T-helper 2 cell treated with Interferon-gamma antibody and Interleukin-4, amounts not matched to agents 5 μg/mL and 100 μg/mL, for 36 hours (primary cell): ENCODE data around the gene ARID3B.
"Not testable (repeated sequence)": the region's sequence is repeated elsewhere in the genome, so short reads cannot be mapped to it uniquely, and the experiment has no call there.

ENCODE experiments used
- DNase-seq: peaks from one replicate; pipeline ENCODE4 v3.0.0; 2021; ENCODE audit warnings: low spot score
- H3K27ac Mint-ChIP-seq: one replicate; pipeline ENCODE4 v1.8.0; 2021; ENCODE audit warnings: mild to moderate bottlenecking, mixed read lengths
- H3K27me3 Mint-ChIP-seq: one replicate; pipeline ENCODE4 v1.8.0; 2021; ENCODE audit warnings: low read depth, mixed read lengths
- H3K36me3 Mint-ChIP-seq: one replicate; pipeline ENCODE4 v1.8.0; 2021; ENCODE audit warnings: low read depth, mixed read lengths
- H3K4me1 Mint-ChIP-seq: one replicate; pipeline ENCODE4 v1.8.0; 2021; ENCODE audit warnings: low read depth, mixed read lengths
- H3K4me3 Mint-ChIP-seq: one replicate; pipeline ENCODE4 v1.8.0; 2022; ENCODE audit warnings: mild to moderate bottlenecking, moderate library complexity, mixed read lengths
- H3K9me3 Mint-ChIP-seq: one replicate; pipeline ENCODE4 v1.8.0; 2021; ENCODE audit warnings: mixed read lengths

Gene ARID3B, protein sequence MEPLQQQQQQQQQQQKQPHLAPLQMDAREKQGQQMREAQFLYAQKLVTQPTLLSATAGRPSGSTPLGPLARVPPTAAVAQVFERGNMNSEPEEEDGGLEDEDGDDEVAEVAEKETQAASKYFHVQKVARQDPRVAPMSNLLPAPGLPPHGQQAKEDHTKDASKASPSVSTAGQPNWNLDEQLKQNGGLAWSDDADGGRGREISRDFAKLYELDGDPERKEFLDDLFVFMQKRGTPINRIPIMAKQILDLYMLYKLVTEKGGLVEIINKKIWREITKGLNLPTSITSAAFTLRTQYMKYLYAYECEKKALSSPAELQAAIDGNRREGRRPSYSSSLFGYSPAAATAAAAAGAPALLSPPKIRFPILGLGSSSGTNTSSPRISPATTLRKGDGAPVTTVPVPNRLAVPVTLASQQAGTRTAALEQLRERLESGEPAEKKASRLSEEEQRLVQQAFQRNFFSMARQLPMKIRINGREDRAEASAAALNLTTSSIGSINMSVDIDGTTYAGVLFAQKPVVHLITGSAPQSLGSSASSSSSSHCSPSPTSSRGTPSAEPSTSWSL

GRCh38 chr15:74540761-74541493 lies at the start of gene ARID3B:
ARID3B (plus strand) TSS chr15:74541220; CDS start chr15:74543937, 2,717 bp downstream.
- no peaks in the 10 kb centered on the region for H3K27me3 Mint-ChIP-seq
- peaks cover 30% of the 10 kb centered on the region for H3K36me3 Mint-ChIP-seq
- peak within 1 kb of the TSS; percentile 99 for H3K27ac Mint-ChIP-seq
- DNase-seq = peak; percentile 94
- H3K4me3 Mint-ChIP-seq = peak within 1 kb of the TSS; percentile 97
- peaks cover 42% of the 10 kb centered on the region for H3K4me1 Mint-ChIP-seq
- H3K9me3 Mint-ChIP-seq = no peaks in the 10 kb centered on the region

DNA sequence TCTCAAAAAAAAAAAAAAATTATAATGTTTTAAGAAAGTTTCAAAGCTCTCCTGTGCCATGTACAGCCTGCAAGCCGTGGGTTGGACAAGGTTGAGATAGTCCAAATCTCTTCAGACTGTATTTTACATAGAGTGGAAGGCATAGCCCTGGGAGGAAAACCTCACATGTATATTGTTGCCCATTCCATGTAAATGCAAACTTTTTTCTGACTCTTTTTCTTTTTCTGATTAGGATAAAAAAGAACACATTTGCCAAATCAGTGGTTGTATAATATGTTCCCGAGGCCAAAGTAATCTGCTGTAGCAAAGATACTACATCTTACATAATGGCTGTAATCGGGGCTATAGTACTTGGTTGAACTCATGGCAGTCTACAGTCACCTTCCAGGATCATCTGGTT lies 44.4 kb upstream of the ARID3B start:
- H3K27me3 Mint-ChIP-seq = no peaks in the 10 kb centered on the region
- no peak overlapping the region for H3K4me3 Mint-ChIP-seq
- no peaks in the 10 kb centered on the region for H3K9me3 Mint-ChIP-seq
- no peak overlapping the region for H3K27ac Mint-ChIP-seq
- H3K36me3 Mint-ChIP-seq = peaks cover 3% of the 10 kb centered on the region
- no peak for DNase-seq
- peaks cover 2% of the 10 kb centered on the region for H3K4me1 Mint-ChIP-seq

GRCh38 chr15:74497584-74497983 lies 43.4 kb upstream of the ARID3B start:
- peaks cover 2% of the 10 kb centered on the region for H3K36me3 Mint-ChIP-seq
- H3K4me1 Mint-ChIP-seq = peaks cover 1% of the 10 kb centered on the region
- no peak overlapping the region for H3K27ac Mint-ChIP-seq
- H3K27me3 Mint-ChIP-seq = no peaks in the 10 kb centered on the region
- H3K4me3 Mint-ChIP-seq = no peak overlapping the region
- no peaks in the 10 kb centered on the region for H3K9me3 Mint-ChIP-seq
- DNase-seq = no peak

- no peak for DNase-seq
- Mint-ChIP-seq H3K4me3 (no peak overlapping the region), H3K36me3 (peaks cover 10% of the 10 kb centered on the region), H3K9me3 (no peaks in the 10 kb centered on the region), H3K27me3 (no peaks in the 10 kb centered on the region), H3K27ac (no peak overlapping the region), H3K4me1 (peaks cover 2% of the 10 kb centered on the region)
Measured at GRCh38 chr15:74499366-74499765, 41.7 kb upstream of the ARID3B start.

DNA sequence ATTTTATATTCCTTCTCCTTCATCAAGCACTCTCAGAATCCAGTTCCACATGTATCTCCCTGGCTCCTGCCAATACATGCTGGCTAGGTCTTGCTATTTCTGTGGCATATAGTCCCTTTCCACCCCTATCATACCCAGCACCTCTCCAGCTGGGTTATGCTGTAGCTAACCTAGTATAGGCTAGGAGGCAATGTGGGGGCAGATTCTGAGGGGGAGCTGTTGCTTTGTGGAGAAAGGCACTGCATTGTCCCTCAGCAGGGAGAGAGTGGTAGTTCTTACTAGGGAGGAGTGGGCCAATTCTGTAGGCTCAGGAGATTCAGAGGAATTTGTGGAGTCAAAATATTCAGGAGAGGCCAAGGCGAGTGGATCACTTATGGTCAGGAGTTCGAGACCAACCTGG lies 40.6 kb upstream of the ARID3B start:
- DNase-seq = no peak
- H3K9me3 Mint-ChIP-seq = no peaks in the 10 kb centered on the region
- H3K27me3 Mint-ChIP-seq = no peaks in the 10 kb centered on the region

DNA sequence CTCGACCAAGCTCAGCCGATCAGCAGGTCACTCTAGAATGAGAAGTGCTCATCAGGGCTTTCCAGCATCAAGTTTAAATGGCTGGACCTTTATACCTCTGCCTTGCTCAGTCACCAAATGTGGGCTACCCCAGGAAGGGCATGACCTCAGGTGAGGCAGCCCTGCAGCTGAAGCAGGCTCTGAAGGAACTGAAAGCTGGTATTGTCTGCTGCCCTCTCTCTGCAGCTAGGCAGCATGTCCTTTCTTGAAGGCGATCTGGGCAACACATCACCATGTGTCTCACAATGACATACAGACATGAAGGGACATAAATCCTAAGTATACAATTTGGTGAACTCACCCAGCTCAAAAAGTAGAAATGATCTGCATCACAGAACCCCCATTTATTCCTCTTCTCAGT lies 38.7 kb upstream of the ARID3B start:
- H3K27me3 Mint-ChIP-seq = no peaks in the 10 kb centered on the region
- no peaks in the 10 kb centered on the region for H3K9me3 Mint-ChIP-seq
- no peak overlapping the region for H3K27ac Mint-ChIP-seq
- H3K36me3 Mint-ChIP-seq = peaks cover 10% of the 10 kb centered on the region
- no peak for DNase-seq
- H3K4me3 Mint-ChIP-seq = no peak overlapping the region
- peaks cover 2% of the 10 kb centered on the region for H3K4me1 Mint-ChIP-seq

More for the DNA sequence above, 40.6 kb upstream of the ARID3B start:
- peaks cover 2% of the 10 kb centered on the region for H3K4me1 Mint-ChIP-seq
- no peak overlapping the region for H3K4me3 Mint-ChIP-seq
- no peak overlapping the region for H3K27ac Mint-ChIP-seq
- peaks cover 10% of the 10 kb centered on the region for H3K36me3 Mint-ChIP-seq

GRCh38 chr15:74504418-74504817 lies 36.6 kb upstream of the ARID3B start:
- H3K27ac Mint-ChIP-seq = no peak overlapping the region
- H3K4me1 Mint-ChIP-seq = peaks cover 2% of the 10 kb centered on the region
- no peaks in the 10 kb centered on the region for H3K9me3 Mint-ChIP-seq
- H3K36me3 Mint-ChIP-seq = peaks cover 13% of the 10 kb centered on the region
- no peak overlapping the region for H3K4me3 Mint-ChIP-seq
- H3K27me3 Mint-ChIP-seq = no peaks in the 10 kb centered on the region
- DNase-seq = no peak

- Mint-ChIP-seq H3K36me3 (peaks cover 13% of the 10 kb centered on the region), H3K4me1 (peaks cover 2% of the 10 kb centered on the region), H3K27me3 (no peaks in the 10 kb centered on the region), H3K27ac (no peak overlapping the region), H3K4me3 (no peak overlapping the region), H3K9me3 (no peaks in the 10 kb centered on the region)
- DNase-seq = no peak
Measured at GRCh38 chr15:74504836-74505235, 36.2 kb upstream of the ARID3B start.

DNA sequence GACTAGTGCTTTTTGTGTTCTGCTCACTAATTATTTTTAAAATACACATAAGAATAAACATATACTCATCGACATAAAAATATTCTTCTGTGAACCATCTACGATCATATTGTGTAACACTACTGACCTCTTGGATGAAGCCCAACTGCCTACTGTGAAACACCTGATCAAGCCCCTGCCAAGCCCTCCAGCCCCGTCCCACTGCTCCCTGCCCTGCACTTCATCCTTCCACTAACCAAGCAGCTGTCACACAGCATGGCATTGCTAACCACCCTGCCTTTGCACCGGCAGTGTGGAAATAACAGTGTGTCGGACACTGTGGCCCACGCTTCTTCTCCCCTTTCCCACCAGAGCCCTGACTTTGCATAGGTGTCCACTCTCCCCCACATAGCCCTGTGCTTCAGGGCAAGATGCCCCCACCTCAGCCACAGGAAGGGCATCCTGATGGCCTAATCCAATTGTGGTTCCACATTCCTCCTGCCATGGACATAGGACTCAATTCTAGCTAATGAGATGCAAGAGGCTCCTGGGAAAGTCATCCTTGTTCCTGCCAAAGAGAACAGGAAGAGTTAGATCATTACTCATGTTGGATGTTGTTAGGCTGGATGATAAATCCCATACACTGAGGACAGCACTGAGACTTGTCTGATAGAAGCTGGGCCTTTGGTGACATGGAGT lies 35.0 kb upstream of the ARID3B start:
- H3K27me3 Mint-ChIP-seq = no peaks in the 10 kb centered on the region
- no peak for DNase-seq
- peaks cover 2% of the 10 kb centered on the region for H3K4me1 Mint-ChIP-seq
- H3K27ac Mint-ChIP-seq = no peak overlapping the region
- no peak overlapping the region for H3K4me3 Mint-ChIP-seq
- H3K36me3 Mint-ChIP-seq = peaks cover 13% of the 10 kb centered on the region
- no peaks in the 10 kb centered on the region for H3K9me3 Mint-ChIP-seq

GRCh38 chr15:74506515-74506840 lies 34.5 kb upstream of the ARID3B start:
- Mint-ChIP-seq H3K9me3 (no peaks in the 10 kb centered on the region), H3K4me3 (no peak overlapping the region), H3K27me3 (no peaks in the 10 kb centered on the region), H3K36me3 (peaks cover 13% of the 10 kb centered on the region), H3K27ac (no peak overlapping the region), H3K4me1 (peaks cover 7% of the 10 kb centered on the region)
- DNase-seq = no peak

DNA sequence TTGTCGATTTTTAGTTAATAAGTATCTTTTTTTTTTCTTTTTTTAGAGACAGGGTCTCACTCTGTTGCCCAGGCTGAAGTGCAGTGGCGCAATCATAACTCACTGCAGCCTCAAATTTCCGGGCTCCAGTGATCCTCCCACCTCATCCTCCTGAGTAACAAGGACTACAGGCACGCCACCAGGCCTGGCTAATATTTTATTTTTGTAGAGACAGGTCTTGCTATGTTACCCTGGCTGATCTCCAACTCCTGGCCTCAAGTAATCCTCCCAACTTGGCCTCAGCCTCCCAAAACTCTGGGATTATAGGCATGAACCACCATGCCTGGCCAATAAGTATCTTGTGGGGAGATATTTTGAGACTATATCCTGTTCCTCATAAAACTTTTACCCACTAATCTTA lies 29.4 kb upstream of the ARID3B start:
- Mint-ChIP-seq H3K27ac (peak overlapping the region; percentile 53), H3K9me3 (no peaks in the 10 kb centered on the region), H3K36me3 (peaks cover 6% of the 10 kb centered on the region), H3K4me1 (peaks cover 20% of the 10 kb centered on the region), H3K4me3 (peak overlapping the region; percentile 60), H3K27me3 (no peaks in the 10 kb centered on the region)
- DNase-seq = no peak

DNA sequence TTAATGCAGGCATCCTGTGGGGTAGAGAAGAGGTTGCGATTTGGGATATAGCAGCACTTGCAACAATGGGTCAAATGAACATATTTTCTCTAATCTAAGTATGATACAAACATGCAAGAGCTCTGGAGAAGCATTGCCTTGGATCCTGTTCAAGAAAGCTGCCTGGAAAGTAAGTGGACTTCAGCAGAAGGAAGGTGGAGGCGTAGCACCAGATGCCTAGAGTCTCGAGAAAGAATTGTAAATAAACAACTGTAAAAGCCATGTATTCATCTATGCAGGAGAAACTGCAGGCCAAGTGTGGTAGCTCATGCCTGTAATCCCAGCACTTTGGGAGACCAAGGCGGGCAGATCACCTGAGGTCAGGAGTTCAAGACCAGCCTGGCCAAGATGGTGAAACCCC lies 27.0 kb upstream of the ARID3B start:
- H3K4me1 Mint-ChIP-seq = peaks cover 20% of the 10 kb centered on the region
- not testable (repeated sequence) for H3K36me3 Mint-ChIP-seq, H3K27me3 Mint-ChIP-seq, H3K4me3 Mint-ChIP-seq, H3K27ac Mint-ChIP-seq, H3K9me3 Mint-ChIP-seq, DNase-seq

DNA sequence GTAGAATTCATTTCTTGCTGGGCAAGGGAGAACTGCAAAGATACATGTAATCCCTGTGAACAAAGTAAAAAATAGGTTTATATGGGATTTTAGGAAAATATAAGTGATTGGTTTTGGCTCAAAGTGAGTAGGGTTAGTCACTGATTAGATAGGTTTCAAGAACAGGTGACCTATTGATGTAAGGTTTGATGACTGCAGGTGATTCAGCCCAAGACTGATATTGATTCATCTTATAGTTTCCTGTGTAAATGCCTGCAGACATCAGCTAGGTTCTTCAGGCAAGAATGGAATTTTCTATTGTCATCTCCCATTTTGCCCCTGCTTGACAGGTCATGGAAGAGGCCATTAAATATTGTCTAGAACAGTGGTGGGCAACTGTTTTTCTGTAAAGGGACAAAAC lies 23.9 kb upstream of the ARID3B start:
- Mint-ChIP-seq H3K27ac (no peak overlapping the region), H3K36me3 (no peaks in the 10 kb centered on the region), H3K9me3 (no peaks in the 10 kb centered on the region), H3K27me3 (no peaks in the 10 kb centered on the region), H3K4me3 (no peak overlapping the region), H3K4me1 (peaks cover 9% of the 10 kb centered on the region)
- DNase-seq = no peak

- no peaks in the 10 kb centered on the region for H3K27me3 Mint-ChIP-seq
- H3K27ac Mint-ChIP-seq = no peak overlapping the region
- H3K9me3 Mint-ChIP-seq = no peaks in the 10 kb centered on the region
- no peaks in the 10 kb centered on the region for H3K36me3 Mint-ChIP-seq
- H3K4me1 Mint-ChIP-seq = peaks cover 4% of the 10 kb centered on the region
- H3K4me3 Mint-ChIP-seq = no peak overlapping the region
- no peak for DNase-seq
Measured at GRCh38 chr15:74519311-74519710, 21.7 kb upstream of the ARID3B start.
